Astrocyte of the spinal cord (primary cell): ENCODE data around the gene SART3.
"Not testable (repeated sequence)": the region's sequence is repeated elsewhere in the genome, so short reads cannot be mapped to it uniquely, and the experiment has no call there.

Experiments
- DNase-seq: peaks from one replicate; pipeline ENCODE4 v3.0.0; 2011; ENCODE audit warnings: low read depth, low spot score
- H3K4me3 ChIP-seq: 2 replicates; pipeline ENCODE4 v1.5.1; 2011; ENCODE audit warnings: low read depth, mild to moderate bottlenecking, low read length, moderate library complexity
- in situ Hi-C: cut with HindIII; loops from 2 replicates; pipeline ENCODE4 v1.10.0; 2017; ENCODE audit warnings: low sequenced_read_pairs
- TF ChIP-seq, protein P1 (sequence below): IDR thresholded peaks from 2 replicates; pipeline ENCODE4 v1.5.1; 2012; ENCODE audit warnings: low read depth, mild to moderate bottlenecking, low read length, inconsistent platforms

The SART3 gene

DNA sequence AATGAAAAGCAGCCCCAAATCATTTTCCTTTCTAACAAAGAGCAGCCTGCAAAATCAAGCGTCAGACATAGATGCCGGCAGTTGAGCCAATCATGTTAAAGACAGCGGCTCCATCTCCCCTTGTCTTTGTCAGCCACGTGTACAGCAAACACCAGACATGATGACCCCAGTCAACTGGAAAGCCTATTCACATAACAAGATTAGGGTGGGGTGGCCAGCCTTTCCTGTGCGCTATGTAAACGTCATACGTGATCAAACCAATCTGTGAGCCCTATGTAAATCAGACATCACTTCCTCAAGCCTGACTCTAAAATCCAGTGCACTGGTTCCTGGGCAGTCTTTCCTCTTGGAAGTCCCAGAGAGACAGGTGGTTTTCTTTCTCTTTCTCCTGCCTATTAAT lies 55.8 kb downstream of the SART3 start:
- no peak overlapping the region for H3K4me3 ChIP-seq
- DNase-seq, result no peak
- TF ChIP-seq, protein P1, sequence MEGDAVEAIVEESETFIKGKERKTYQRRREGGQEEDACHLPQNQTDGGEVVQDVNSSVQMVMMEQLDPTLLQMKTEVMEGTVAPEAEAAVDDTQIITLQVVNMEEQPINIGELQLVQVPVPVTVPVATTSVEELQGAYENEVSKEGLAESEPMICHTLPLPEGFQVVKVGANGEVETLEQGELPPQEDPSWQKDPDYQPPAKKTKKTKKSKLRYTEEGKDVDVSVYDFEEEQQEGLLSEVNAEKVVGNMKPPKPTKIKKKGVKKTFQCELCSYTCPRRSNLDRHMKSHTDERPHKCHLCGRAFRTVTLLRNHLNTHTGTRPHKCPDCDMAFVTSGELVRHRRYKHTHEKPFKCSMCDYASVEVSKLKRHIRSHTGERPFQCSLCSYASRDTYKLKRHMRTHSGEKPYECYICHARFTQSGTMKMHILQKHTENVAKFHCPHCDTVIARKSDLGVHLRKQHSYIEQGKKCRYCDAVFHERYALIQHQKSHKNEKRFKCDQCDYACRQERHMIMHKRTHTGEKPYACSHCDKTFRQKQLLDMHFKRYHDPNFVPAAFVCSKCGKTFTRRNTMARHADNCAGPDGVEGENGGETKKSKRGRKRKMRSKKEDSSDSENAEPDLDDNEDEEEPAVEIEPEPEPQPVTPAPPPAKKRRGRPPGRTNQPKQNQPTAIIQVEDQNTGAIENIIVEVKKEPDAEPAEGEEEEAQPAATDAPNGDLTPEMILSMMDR, result no peak
- in situ Hi-C loops, result no loop called here

DNA sequence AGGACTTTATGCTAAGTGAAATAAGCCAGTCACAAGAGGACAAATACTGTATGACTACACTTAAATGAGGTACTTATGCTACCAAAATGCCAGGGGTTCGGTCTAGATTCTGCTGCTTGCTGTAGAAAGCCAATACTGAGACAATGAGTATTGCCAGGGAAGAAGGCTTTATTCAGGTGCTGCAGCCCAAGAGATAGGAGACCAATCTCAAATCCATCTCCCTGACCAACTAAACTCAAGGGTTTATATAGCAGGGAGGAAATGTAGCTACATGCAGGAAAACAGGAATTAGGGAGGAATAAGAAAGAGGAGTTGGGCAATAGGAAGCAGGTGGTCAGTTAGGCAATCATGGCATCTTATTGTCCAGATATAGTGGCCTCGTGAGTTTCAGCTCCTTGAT lies 58.1 kb downstream of the SART3 start:
- H3K4me3 ChIP-seq, result no peak overlapping the region
- no peak for DNase-seq
- in situ Hi-C loops, result no loop called here
- TF ChIP-seq, protein P1, result no peak

DNA sequence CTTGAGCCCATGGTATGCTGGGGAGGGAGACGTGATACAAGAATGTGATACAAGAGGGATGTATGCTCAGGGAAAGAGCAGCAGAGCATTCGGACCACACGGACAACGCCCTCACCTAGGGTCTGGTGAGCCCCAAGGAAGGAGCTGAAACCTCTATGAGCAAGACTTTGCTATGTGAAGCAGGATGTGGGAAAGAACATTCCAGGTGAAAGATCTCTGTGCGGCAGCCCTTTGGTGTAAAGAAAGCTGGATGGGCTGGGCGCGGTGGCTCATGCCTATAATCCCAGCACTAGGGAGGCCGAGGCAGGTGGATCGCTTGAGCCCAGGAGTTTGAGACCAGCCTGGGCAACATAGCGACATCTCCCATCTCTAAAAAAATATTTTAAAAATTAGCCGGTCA lies 62.8 kb downstream of the SART3 start:
- TF ChIP-seq, protein P1, result no peak
- no peak for DNase-seq
- no peak overlapping the region for H3K4me3 ChIP-seq
- in situ Hi-C loops, result no loop called here

DNA sequence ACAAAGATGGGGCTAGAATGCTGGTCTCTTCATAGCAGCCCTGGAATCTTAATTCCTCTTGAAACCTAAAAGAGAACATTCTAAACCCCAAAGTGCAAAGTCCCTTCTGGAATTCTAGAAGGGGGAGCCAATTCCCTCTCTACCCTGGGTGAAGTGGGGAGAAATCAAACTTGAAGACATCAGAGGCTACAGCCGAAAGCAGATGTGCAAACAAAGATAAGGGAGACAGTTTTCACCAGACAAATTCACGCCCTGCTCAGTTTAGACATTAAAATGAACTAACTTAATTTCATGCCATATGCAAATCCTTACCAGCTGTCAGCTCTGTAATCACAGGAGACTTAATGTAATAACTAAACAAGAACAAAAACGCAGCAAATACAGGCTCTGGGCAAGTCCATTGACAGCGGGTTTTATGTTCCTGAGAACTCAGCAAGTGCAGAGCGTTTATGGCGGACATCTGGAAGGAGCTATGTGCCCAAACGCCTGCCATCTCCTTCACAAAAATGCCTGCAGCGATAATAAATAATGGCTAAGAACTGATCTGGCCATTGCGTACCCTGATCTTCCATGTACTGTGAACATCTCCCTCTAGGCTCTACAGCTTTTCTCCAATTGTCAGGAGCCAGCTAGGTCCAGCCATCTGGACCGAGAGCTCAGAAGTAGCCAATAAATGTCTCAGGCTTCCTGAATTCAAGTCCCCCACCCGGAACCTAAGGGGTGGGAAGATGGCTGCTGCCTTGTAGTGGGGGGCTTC lies 65.0 kb downstream of the SART3 start:
- no peak overlapping the region for H3K4me3 ChIP-seq
- TF ChIP-seq, protein P1, result no peak
- DNase-seq, result no peak
- in situ Hi-C loops, result no loop called here

DNA sequence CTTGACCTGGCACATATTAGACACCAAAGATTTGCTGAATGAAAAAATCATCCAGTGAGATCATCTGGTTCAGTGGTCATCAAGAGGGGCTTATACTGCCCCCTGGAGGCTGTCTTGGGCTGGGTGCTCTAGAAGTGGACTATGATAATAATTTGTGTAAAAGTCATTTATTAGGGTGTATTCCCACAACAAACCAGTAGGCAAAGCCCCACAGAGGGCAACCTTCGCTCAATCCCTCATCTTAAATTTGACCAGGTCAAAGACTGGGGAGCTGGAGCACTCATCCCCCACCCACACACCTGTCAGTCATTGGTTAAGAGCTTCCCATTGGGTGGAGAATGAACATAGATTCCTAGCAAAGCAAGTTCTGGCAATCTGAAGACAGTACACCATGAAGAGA lies 65.9 kb downstream of the SART3 start:
- TF ChIP-seq, protein P1, result peak; percentile 72
- no peak overlapping the region for H3K4me3 ChIP-seq
- peak; percentile 32 for DNase-seq
- in situ Hi-C loops, result no loop called here

DNA sequence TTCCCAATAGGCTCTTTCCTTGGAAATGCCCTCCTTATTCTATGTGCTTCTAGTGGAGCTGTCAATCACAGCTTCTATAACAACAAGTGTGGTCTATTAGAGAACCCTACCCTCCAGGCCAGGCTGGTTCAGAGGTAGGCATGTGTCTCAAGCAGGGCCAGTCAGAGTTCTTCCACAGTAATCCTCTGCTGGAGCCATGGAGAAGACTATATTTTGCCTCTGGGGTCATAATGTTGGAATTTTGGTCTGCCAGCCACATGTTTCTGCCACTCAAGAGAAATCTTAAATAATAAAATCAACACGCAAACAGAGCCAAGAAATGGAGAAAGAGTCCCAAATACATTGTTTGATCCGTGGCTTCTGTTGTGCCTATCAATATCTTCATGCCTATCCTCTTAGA lies 69.7 kb downstream of the SART3 start:
- no peak overlapping the region for H3K4me3 ChIP-seq
- in situ Hi-C loops, result no loop called here
- TF ChIP-seq, protein P1, result no peak
- DNase-seq, result no peak

DNA sequence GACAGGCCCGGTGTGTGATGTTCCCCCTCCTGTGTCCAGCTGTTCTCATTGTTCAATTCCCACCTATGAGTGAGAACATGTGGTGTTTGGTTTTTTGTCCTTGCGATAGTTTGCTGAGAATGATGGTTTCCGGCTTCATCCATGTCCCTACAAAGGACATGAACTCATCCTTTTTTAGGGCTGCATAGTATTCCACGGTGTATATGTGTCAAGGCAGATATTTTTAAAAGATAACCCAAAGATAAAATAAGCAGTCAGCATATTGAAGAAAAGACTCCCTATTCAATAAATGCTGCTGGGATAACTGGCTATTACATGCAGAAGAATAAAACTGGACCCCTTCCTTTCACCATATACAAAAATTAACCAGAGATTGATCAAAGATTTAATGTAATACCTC lies 73.9 kb downstream of the SART3 start:
- H3K4me3 ChIP-seq, in situ Hi-C loops, DNase-seq: not testable (repeated sequence)

DNA sequence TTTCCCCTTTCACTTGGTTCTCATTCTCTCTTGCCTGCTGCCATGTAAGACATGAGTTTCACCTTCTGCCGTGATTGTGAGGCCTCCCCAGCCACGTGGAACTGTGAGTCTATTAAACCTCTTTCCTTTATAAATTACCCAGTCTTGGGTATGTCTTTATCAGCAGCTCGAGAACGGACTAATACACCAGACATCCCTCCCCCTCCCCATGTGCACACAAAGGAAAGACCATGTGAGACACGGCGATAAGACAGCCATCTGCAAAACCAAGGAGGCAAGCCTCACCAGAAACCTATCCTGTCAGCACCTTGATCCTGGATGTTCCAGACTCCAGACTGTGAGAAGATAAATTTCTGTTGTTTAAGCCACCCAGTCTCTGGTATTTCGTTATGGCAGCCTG lies 75.6 kb downstream of the SART3 start:
- H3K4me3 ChIP-seq, in situ Hi-C loops, DNase-seq: not testable (repeated sequence)
